T-helper 1 cell treated with Interleukin-12 subunit alpha and Interleukin-12 subunit beta and Interleukin-4 antibody, amounts not matched to agents 30 μg/mL and 1 μg/mL, for 36 hours (primary cell): Measurements from ENCODE around the gene WNT9A.
"Not testable (repeated sequence)": the region's sequence is repeated elsewhere in the genome, so short reads cannot be mapped to it uniquely, and the experiment has no call there.

Experiments used
- H3K27ac Mint-ChIP-seq: one replicate; pipeline ENCODE4 v1.8.0; 2021; ENCODE audit warnings: mild to moderate bottlenecking, mixed read lengths
- H3K27me3 Mint-ChIP-seq: one replicate; pipeline ENCODE4 v1.8.0; 2021; ENCODE audit warnings: low read depth, mixed read lengths
- H3K36me3 Mint-ChIP-seq: one replicate; pipeline ENCODE4 v1.8.0; 2021; ENCODE audit warnings: low read depth, mixed read lengths
- H3K4me1 Mint-ChIP-seq: one replicate; pipeline ENCODE4 v1.8.0; 2021; ENCODE audit warnings: low read depth, mixed read lengths
- H3K4me3 Mint-ChIP-seq: one replicate; pipeline ENCODE4 v1.8.0; 2021; ENCODE audit warnings: mild to moderate bottlenecking, moderate library complexity, mixed read lengths
- H3K9me3 Mint-ChIP-seq: one replicate; pipeline ENCODE4 v1.8.0; 2021; ENCODE audit warnings: mixed read lengths

The WNT9A gene

DNA sequence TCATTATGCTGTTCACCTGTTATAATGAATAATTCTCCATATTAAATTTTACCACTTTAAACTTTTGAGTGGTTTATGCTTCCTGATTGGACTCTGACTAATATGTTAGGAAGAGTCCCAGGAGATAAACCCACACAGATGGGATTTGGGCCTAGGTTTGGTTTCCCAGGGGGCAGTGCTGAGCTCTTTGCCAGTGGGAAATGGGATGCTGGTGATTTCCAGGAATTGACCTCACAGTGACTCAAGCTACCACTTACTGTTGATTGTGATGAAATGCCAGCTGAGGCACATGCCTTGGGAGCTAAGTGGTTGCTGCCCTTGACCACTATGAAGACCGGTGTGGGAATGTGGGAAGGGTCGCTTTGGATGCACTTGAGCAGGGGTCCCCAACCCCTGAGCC is 19.0 kb upstream of the WNT9A start:
- H3K4me3 Mint-ChIP-seq, H3K27ac Mint-ChIP-seq, H3K36me3 Mint-ChIP-seq, H3K4me1 Mint-ChIP-seq, H3K27me3 Mint-ChIP-seq, H3K9me3 Mint-ChIP-seq: not testable (repeated sequence)

DNA sequence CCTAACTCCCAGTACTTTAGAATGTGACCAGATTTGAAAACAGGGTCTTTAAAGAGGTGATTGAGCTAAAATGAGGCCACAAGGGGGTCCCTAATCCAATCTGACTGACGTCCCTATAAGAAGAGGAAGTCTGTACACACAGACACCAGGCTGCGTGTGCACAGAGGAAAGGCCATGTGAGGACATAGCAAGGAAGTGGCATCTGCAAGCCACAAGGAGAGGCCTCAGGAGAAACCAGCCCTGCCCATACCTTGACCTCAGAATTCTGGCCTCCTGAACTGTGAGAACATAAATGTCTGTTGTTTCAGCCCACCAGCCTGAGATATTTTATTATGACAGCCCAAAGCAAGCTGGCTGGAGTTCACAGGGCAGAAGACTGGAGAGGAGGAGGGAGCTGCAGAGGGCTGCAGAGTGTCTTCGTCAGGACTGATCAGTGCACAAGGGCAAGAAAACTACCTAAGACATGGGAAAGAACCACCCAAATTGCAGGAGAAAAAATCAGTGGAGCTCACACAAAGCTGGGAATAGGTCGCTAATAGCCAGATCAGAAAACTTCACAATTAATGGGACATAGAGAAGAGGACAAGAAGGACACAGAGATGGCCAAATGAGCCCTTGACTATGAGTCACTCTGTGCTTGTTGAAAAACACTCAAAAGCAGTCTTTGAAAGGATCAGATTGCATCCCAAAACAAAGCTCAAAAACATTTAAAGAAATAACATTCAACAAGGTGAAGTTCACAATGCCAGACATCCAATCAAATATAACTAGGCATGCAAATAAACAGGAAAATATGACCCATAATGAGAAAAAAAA is 14.1 kb upstream of the WNT9A start:
- no peaks in the 10 kb centered on the region for H3K36me3 Mint-ChIP-seq
- peaks cover 19% of the 10 kb centered on the region for H3K27me3 Mint-ChIP-seq
- H3K4me3 Mint-ChIP-seq, result no peak overlapping the region
- no peak overlapping the region for H3K27ac Mint-ChIP-seq
- peaks cover 5% of the 10 kb centered on the region for H3K4me1 Mint-ChIP-seq
- H3K9me3 Mint-ChIP-seq, result no peaks in the 10 kb centered on the region

DNA sequence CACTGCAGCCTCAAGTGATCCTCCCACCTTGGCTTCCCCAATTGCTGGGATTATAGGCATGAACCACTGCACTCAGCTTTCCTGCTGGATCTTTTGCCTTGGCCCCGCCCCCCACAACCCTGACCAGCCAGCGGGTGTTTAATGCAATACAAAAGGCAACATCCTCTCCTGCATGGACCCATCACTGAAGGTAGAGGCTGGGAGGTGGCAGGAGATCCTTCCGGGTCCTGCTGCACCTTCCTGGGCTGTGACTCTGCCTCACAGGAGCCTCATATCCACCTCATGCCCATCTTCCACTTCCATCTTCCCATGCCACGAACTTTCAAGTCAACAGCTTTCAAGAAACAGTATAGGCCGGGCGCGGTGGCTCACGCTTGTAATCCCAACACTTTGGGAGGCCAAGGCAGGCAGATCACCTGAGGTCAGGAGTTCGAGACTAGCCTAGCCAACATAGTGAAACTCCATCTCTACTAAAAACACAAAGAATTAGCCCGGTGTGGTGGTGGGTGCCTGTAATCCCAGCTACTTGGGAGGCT is 11.7 kb upstream of the WNT9A start:
- no peaks in the 10 kb centered on the region for H3K9me3 Mint-ChIP-seq
- H3K27ac Mint-ChIP-seq, result no peak overlapping the region
- H3K27me3 Mint-ChIP-seq, result peaks cover 34% of the 10 kb centered on the region
- peaks cover 5% of the 10 kb centered on the region for H3K4me1 Mint-ChIP-seq
- no peaks in the 10 kb centered on the region for H3K36me3 Mint-ChIP-seq
- H3K4me3 Mint-ChIP-seq, result no peak overlapping the region

- no peaks in the 10 kb centered on the region for H3K36me3 Mint-ChIP-seq
- H3K9me3 Mint-ChIP-seq, result no peaks in the 10 kb centered on the region
- peaks cover 5% of the 10 kb centered on the region for H3K4me1 Mint-ChIP-seq
- no peak overlapping the region for H3K4me3 Mint-ChIP-seq
- H3K27me3 Mint-ChIP-seq, result peaks cover 40% of the 10 kb centered on the region
- no peak overlapping the region for H3K27ac Mint-ChIP-seq
These were observed 11.0 kb upstream of the WNT9A start for GRCh38 chr1:227958617-227959324.

- H3K4me1 Mint-ChIP-seq, result no peaks in the 10 kb centered on the region
- H3K36me3 Mint-ChIP-seq, result no peaks in the 10 kb centered on the region
- H3K27me3 Mint-ChIP-seq, result peaks cover 45% of the 10 kb centered on the region
- no peaks in the 10 kb centered on the region for H3K9me3 Mint-ChIP-seq
- H3K4me3 Mint-ChIP-seq, result no peak overlapping the region
- H3K27ac Mint-ChIP-seq, result no peak overlapping the region
These were observed 8.1 kb upstream of the WNT9A start for GRCh38 chr1:227955808-227956207.

DNA sequence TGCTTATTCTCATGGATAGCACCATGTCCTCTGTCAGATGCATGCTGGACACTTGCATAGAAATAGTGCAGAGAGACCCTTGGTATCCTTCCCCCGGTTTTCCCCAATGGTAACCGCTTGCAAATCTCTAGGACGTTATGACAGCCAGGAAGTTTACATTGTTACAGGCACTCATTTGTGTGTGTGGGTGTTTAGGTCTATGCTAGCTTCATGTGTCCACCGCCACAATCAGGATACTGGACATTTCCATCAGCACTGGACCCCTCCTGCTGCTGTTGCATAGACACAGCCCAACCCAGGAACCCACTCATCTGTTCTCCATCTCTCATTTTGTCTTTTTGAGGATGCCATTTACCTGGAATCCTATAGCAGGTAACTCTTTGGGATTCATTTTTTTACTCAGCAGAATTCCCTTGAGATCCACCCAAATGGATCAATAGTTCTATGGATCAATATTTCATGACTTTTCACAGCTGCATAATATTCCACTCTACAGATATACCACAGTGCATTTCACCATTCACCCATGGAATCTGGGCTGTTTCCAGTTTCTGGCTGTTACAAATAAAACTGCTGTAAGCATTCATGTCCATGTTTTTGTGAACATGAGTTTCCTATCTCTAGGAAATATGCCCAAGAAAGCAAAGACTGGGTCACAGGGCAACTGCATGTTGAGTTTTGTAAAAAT is 6.6 kb upstream of the WNT9A start:
- H3K27ac Mint-ChIP-seq, result no peak overlapping the region
- H3K4me3 Mint-ChIP-seq, result no peak overlapping the region
- no peaks in the 10 kb centered on the region for H3K9me3 Mint-ChIP-seq
- no peaks in the 10 kb centered on the region for H3K36me3 Mint-ChIP-seq
- no peaks in the 10 kb centered on the region for H3K4me1 Mint-ChIP-seq
- H3K27me3 Mint-ChIP-seq, result peaks cover 48% of the 10 kb centered on the region

DNA sequence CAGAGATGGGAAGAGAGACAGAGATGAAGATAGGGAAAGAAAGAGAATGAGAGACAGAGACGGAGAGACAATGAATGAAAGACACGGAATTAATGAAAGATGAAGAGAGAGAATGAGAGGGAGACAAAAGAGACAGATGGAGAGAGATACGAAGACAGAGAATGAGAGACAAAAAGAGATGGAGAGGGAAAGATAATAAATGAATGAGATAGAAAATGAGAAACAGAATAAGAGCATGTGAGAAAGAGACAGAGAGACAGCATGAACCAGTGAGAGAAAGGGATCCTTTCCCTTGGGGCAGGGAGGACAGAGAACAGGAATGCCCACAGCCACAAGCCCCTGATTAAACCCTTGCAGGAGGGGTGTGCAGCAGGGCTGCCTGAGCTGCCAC is 5.3 kb upstream of the WNT9A start:
- Mint-ChIP-seq H3K27ac (no peak overlapping the region), H3K9me3 (no peaks in the 10 kb centered on the region), H3K4me1 (no peaks in the 10 kb centered on the region), H3K27me3 (peaks cover 56% of the 10 kb centered on the region), H3K36me3 (no peaks in the 10 kb centered on the region), H3K4me3 (no peak overlapping the region)

GRCh38 chr1:227952374-227953021 is 4.8 kb upstream of the WNT9A start:
- H3K27ac Mint-ChIP-seq, result no peak overlapping the region
- H3K36me3 Mint-ChIP-seq, result no peaks in the 10 kb centered on the region
- no peak overlapping the region for H3K4me3 Mint-ChIP-seq
- no peaks in the 10 kb centered on the region for H3K4me1 Mint-ChIP-seq
- H3K27me3 Mint-ChIP-seq, result peaks cover 51% of the 10 kb centered on the region
- no peaks in the 10 kb centered on the region for H3K9me3 Mint-ChIP-seq

DNA sequence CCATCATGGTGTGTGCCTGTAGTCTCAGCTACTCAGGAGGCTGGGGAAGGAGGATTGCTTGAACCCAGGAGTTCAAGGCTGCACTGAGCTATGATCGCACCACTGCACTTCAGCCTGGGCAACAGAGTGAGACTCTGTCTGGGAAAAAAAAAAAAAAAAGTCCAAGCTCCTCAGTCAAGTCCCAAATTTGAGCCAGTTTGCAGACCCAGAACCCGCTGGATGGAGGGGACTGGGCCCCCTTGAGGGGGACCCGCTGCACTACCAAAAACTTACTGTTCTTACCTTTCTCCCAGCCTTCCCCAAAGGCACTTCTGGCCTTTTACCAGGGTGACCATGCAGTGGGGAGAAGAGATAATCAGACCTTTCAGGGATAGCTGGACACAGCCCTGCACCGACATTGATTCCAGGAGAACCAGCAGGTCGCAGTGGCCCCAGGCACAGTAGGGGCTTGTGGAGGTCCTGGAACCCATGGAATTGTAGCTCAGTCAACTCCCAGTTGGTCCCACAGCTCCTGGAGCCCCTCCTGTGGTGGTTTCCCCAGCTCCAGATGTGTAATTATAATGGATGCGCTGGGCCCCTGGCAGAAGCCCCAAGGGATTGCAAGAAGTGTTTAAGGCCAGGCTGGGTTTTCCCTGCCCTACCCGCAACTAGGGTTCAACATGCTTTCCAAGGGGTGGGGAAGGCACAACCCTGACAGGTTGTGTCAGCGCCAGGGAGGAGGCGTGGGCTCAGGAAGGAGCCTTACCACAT is 4.1 kb upstream of the WNT9A start:
- peaks cover 57% of the 10 kb centered on the region for H3K27me3 Mint-ChIP-seq
- H3K36me3 Mint-ChIP-seq, result no peaks in the 10 kb centered on the region
- H3K4me1 Mint-ChIP-seq, result peaks cover 2% of the 10 kb centered on the region
- no peaks in the 10 kb centered on the region for H3K9me3 Mint-ChIP-seq
- no peak overlapping the region for H3K27ac Mint-ChIP-seq
- H3K4me3 Mint-ChIP-seq, result no peak overlapping the region

DNA sequence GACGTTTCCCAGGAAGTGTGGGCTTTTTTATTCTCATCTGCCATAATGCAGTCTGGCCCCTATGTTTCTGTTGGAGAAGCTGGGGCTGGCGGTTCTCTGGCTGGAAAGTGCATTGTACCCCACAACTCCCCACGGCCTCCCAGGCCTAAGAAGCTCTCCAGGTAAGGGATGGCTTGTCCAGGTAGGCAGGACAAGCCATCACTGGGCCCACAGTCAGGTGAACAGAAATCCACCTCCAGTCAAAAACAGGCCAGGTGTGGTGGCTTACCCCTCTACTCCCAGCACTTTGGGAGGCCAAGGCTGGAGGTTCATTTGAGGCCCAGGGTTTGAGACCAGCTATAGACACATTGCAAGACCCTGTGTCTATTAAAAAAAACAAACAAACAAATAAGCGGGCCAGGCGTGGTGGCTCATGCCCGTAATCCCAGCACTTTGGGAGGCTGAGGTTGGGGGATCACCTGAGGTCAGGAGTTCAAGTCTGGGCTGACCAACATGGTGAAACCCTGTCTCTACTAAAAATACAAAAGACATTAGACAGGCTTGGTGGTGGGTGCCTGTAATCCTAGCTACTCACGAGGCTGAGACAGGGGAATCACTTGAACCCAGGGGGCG is 3.1 kb upstream of the WNT9A start:
- H3K4me3 Mint-ChIP-seq, result no peak overlapping the region

GRCh38 chr1:227949954-227950734 is 2.4 kb upstream of the WNT9A start:
- Mint-ChIP-seq H3K9me3 (no peaks in the 10 kb centered on the region), H3K27me3 (peaks cover 54% of the 10 kb centered on the region), H3K4me1 (peaks cover 5% of the 10 kb centered on the region), H3K4me3 (no peak overlapping the region), H3K27ac (no peak overlapping the region), H3K36me3 (no peaks in the 10 kb centered on the region)

More for the DNA sequence above, 3.1 kb upstream of the WNT9A start:
- no peaks in the 10 kb centered on the region for H3K36me3 Mint-ChIP-seq
- no peaks in the 10 kb centered on the region for H3K9me3 Mint-ChIP-seq
- H3K27me3 Mint-ChIP-seq, result peaks cover 57% of the 10 kb centered on the region
- H3K4me1 Mint-ChIP-seq, result peaks cover 5% of the 10 kb centered on the region
- H3K27ac Mint-ChIP-seq, result no peak overlapping the region

GRCh38 chr1:227949341-227949921 is 1.7 kb upstream of the WNT9A start:
- H3K27ac Mint-ChIP-seq, result no peak overlapping the region
- peaks cover 53% of the 10 kb centered on the region for H3K27me3 Mint-ChIP-seq
- H3K4me1 Mint-ChIP-seq, result peaks cover 5% of the 10 kb centered on the region
- H3K36me3 Mint-ChIP-seq, result no peaks in the 10 kb centered on the region
- no peak overlapping the region for H3K4me3 Mint-ChIP-seq
- H3K9me3 Mint-ChIP-seq, result no peaks in the 10 kb centered on the region
